ENCODE measurements around the gene ARHGAP15. TPM values are rescaled to one million over a fixed set of nuclear protein-coding genes. Genes with fewer than 3 reads are reported as not detected.

ARHGAP15 gene
- total and polyA plus RNA-seq, 2 experiments from 2014 or later, result 0.26 TPM; not detected in 1

GRCh38 chr2:143529118-143529720 is 400.0 kb downstream of the ARHGAP15 start:
- no peaks in the 10 kb centered on the region for H3K27me3 ChIP-seq (ENCODE audit: insufficient read depth)

DNA sequence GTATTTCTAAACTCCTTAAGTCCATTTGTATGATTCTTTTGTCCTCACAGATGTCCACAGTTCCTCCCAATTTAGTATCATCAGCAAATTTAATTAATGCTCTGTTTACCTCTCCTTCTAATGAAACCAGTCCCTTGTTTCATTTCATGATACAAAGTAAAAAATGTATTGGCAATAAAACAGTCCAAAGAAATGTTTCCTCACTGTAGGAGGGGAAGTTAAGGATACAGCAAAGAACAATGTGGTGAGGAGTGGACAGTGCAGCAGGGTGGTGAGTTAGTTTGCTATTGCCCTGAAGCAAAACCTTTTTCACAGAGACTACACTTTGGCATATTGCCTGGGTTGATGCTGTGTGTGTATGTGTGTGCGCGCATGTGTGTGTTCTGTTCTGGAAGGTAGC is 401.5 kb downstream of the ARHGAP15 start:
- Mint-ChIP-seq H3K36me3 (ENCODE audit: low read depth) (no peaks in the 10 kb centered on the region), H3K27ac (no peak overlapping the region)
- H2AFZ ChIP-seq, result no peak overlapping the region

More at GRCh38 chr2:143529118-143529720, 400.0 kb downstream of the ARHGAP15 start:
- DNase-seq (ENCODE audit: low spot score) (no peak), ATAC-seq (no peak)
- no peaks in the 10 kb centered on the region for H3K9me2 ChIP-seq (ENCODE audit: insufficient read depth)
- no peaks in the 10 kb centered on the region for H3K79me2 ChIP-seq (replicated peaks; ENCODE audit: insufficient read depth)
- no peak overlapping the region for H3K27ac Mint-ChIP-seq
- H4K20me1 ChIP-seq (replicated peaks; ENCODE audit: insufficient read depth), result no peaks in the 10 kb centered on the region
- H2AFZ ChIP-seq, result no peak overlapping the region
- no peak overlapping the region for H3K27ac ChIP-seq (ENCODE audit: low read depth)
- H3K4me3 ChIP-seq, result no peak overlapping the region
- H3K27me3 Mint-ChIP-seq (ENCODE audit: insufficient read depth, low read depth, poor library complexity), result peaks cover 3% of the 10 kb centered on the region
- H3K4me1 Mint-ChIP-seq, result peaks cover 9% of the 10 kb centered on the region
- peaks cover 7% of the 10 kb centered on the region; the same call in 1 of the 2 replicates for H3K4me1 ChIP-seq (ENCODE audit: insufficient read depth)
- H3K4me3 Mint-ChIP-seq, result no peak overlapping the region
- H3K36me3 ChIP-seq (ENCODE audit: insufficient read depth), result no peaks in the 10 kb centered on the region
- H3F3A ChIP-seq (replicated peaks; ENCODE audit: low read depth), result no peaks in the 10 kb centered on the region
- no peak overlapping the region for H3K4me2 ChIP-seq
- TF ChIP-seq EZH2 (IDR thresholded peaks at IDR 0.05; ENCODE audit: low read depth, unreplicated experiment), result no peak
- no peak for TF ChIP-seq CREB1 (CRISPR knock-in tag; IDR thresholded peaks at IDR 0.05; ENCODE audit: low read depth)
- TF ChIP-seq NANOG (IDR thresholded peaks at IDR 0.05; ENCODE audit: borderline replicate concordance), result no peak
- TF ChIP-seq JUNB (IDR thresholded peaks at IDR 0.05; ENCODE audit: unreplicated experiment), result no peak
- H3K9me3 Mint-ChIP-seq, result no peaks in the 10 kb centered on the region
- no peaks in the 10 kb centered on the region for H3K36me3 Mint-ChIP-seq (ENCODE audit: low read depth)

GRCh38 chr2:143532061-143532460 is 402.8 kb downstream of the ARHGAP15 start:
- no peaks in the 10 kb centered on the region for H3K36me3 Mint-ChIP-seq (ENCODE audit: low read depth)
- H3K9me3 Mint-ChIP-seq, result peaks cover 2% of the 10 kb centered on the region; the same call in 2 of the 3 replicates
- H3K9me2 ChIP-seq (ENCODE audit: insufficient read depth), result no peaks in the 10 kb centered on the region

More for the DNA sequence above, 401.5 kb downstream of the ARHGAP15 start:
- Histone ChIP-seq H3K4me3 (no peak overlapping the region), H3K36me3 (ENCODE audit: insufficient read depth) (no peaks in the 10 kb centered on the region), H4K20me1 (replicated peaks; ENCODE audit: insufficient read depth) (no peaks in the 10 kb centered on the region), H3K9me2 (ENCODE audit: insufficient read depth) (no peaks in the 10 kb centered on the region), H3K4me2 (no peak overlapping the region), H3F3A (replicated peaks; ENCODE audit: low read depth) (no peaks in the 10 kb centered on the region), H3K27me3 (ENCODE audit: insufficient read depth) (no peaks in the 10 kb centered on the region), H3K27ac (ENCODE audit: low read depth) (no peak overlapping the region), H3K79me2 (replicated peaks; ENCODE audit: insufficient read depth) (no peaks in the 10 kb centered on the region), H3K4me1 (ENCODE audit: insufficient read depth) (no peaks in the 10 kb centered on the region)
- H3K4me1 Mint-ChIP-seq, result peaks cover under 1% of the 10 kb centered on the region; the same call in 2 of the 3 replicates
- TF ChIP-seq NANOG (IDR thresholded peaks at IDR 0.05; ENCODE audit: borderline replicate concordance), result no peak
- TF ChIP-seq ZNF331 (CRISPR knock-in tag; IDR thresholded peaks at IDR 0.05; ENCODE audit: low read depth), result no peak
- ATAC-seq (no peak), DNase-seq (ENCODE audit: low spot score) (no peak)
- no peaks in the 10 kb centered on the region for H3K27me3 Mint-ChIP-seq (ENCODE audit: insufficient read depth, low read depth, poor library complexity)
- no peak overlapping the region for H3K4me3 Mint-ChIP-seq
- H3K9me3 Mint-ChIP-seq, result no peaks in the 10 kb centered on the region

More at GRCh38 chr2:143532061-143532460, 402.8 kb downstream of the ARHGAP15 start:
- Mint-ChIP-seq H3K27ac (no peak overlapping the region), H3K27me3 (ENCODE audit: insufficient read depth, low read depth, poor library complexity) (peaks cover 2% of the 10 kb centered on the region), H3K4me1 (no peaks in the 10 kb centered on the region), H3K4me3 (no peak overlapping the region)
- TF ChIP-seq ZNF114 (CRISPR knock-in tag; IDR thresholded peaks at IDR 0.05), result no peak
- TF ChIP-seq NANOG (IDR thresholded peaks at IDR 0.05; ENCODE audit: borderline replicate concordance), result no peak
- Histone ChIP-seq H3K27ac (ENCODE audit: low read depth) (no peak overlapping the region), H3K36me3 (ENCODE audit: insufficient read depth) (no peaks in the 10 kb centered on the region), H3K79me2 (replicated peaks; ENCODE audit: insufficient read depth) (no peaks in the 10 kb centered on the region), H2AFZ (no peak overlapping the region), H3K4me1 (ENCODE audit: insufficient read depth) (no peaks in the 10 kb centered on the region), H3K27me3 (ENCODE audit: insufficient read depth) (no peaks in the 10 kb centered on the region), H3K4me3 (no peak overlapping the region), H3K4me2 (no peak overlapping the region), H3F3A (replicated peaks; ENCODE audit: low read depth) (no peaks in the 10 kb centered on the region), H4K20me1 (replicated peaks; ENCODE audit: insufficient read depth) (no peaks in the 10 kb centered on the region)
- DNase-seq (ENCODE audit: low spot score), result no peak
- no peak for ATAC-seq

All from GM23338 (cell line).